NCI-H1048 (cell line): ENCODE results near the gene SRSF1.
"Not testable (repeated sequence)": the region's sequence is repeated elsewhere in the genome, so short reads cannot be mapped to it uniquely, and the experiment has no call there.

ENCODE experiments used
- DNase-seq: peaks from one replicate; lab custom pipeline; 2025; lab: John Stamatoyannopoulos, UW

The SRSF1 gene

DNA sequence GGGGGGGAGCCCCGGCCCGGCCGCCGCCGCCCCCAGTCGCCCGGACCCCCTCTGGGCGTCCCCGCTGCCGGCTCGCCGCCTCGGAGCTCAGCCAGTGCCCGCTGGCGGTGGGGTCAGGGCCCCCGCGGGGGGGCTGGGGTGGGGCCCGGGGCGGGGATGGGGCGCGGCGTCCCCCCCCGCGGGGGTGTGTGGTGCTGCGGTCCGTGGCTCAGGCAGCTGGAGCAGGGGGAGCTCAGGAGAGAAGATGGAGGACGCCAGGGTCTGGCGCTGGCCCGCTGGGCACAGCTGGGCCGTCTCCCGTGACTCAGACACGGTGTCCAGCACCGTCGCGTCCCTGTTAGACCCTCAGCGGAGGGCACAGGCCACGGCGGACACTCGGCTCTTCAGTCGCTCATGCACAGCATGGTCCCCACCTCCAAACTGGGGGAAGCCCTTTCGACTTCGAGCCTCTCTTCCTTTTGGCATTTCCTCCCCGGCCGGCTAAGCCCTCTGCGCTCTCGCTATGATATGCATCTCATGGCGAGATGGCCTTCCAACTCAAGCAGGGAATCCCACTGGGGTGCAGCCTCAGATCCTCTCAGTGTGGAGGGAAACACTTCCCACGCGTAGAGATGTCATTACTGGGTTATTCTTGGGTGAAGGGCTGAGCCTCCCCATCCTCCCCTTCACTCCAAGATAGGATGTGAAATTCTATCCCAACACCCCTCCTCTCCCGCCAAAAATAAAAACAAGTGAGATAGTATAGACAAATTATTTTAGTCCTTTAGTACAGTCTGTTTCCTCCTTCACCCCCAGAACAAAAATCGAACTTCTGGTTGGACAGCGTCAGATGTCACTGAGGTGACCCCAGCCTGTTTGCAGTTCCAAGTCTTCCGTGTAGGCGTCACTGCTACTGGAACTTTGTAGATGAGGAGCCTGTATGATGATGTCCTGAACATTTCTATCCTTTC, 18.5 kb downstream of the SRSF1 start:
- no peak for DNase-seq

DNA sequence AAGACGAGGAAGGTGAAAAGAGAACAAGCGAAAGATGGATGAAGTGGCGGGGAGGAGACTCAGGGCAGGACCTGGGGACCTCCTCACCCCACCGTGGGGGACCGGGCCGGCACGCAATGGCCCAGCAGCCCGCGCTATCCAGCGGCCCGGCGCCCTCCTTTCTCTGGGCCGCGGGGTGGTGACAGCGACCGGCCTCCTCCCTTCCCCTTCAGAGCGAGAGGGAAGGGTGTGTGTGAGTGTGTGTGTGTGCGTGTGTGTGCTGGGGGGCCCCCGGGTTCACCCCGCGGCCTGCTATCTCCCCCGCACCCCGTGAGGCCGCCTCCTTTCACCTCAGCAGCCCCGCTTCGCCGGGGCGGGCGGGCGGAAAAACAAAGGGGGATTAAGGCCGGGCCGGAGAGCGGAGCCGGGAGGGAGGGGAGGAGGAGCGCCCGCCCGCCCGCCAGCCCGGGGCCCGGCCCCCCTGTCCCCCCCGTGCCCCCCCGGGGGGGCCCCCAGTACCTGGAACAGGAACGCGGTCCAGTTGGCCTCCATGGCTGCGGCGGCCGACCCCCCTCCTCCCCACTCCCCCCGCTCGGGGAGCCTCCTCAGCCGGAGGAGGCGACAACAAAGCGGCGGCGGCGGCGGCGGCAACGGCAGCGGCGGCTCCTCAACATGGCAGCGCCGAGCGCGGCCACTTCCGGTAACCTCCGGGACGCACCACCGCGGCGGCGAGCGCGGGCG, 19.3 kb downstream of the SRSF1 start, which contains the start of gene VEZF1:
Gene VEZF1, minus strand, starts transcription at position 674 of the 720 bp plus-strand sequence. Its CDS starts 143 bp downstream, at position 531.
- peak; percentile 38 for DNase-seq

DNA sequence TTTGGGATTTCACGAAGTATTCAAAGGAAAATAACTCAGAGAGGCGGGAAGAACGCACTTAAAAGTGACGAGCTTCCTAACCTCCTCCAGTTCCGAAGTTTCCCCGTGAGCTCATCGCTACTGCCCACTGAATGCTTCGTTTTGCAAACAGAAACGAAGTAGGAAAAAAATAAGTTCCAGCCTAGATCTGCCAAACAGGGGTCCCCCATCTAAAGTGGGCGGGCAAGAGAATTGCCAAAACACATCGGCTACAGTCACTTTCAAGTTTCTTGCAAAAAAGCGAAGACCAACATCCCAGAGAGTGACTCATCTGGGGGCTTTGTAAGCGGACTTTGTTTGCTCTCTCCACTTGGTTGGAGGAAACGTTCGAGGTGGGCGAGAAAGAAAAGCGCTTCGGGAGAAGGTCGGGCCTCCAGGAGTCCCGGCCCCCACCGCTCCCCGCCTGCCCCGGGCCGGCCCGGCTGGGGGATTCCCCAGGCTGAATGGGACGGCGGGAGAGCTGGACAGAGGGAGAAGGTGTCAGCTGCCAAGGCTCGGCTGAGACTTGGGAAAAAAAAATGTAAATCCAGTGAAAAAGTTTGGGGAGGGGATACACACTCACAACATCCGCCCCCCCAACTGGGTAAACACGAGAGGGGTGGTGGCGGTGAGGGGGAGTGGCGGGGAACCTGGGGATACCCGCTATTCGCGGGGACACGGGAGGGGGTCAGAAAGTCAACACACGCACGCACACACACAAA, 20.0 kb downstream of the SRSF1 start:
- DNase-seq = no peak

DNA sequence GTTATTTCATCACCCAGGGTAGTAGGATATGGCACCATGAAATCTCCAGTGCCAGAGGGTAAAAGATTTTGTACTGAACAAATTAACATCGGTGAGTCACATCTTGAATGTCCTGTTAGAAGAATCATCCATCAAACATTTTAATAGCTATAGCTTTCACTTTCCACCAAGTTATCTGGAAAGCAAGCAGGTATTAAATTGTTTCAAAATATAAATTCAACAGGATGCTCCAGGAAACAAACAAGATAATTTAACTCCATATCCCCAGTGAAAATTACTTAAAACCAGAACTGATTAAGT, 21.4 kb downstream of the SRSF1 start:
- DNase-seq = no peak

- DNase-seq = no peak
These were observed 21.9 kb downstream of the SRSF1 start for GRCh38 chr17:57984936-57985674.

DNA sequence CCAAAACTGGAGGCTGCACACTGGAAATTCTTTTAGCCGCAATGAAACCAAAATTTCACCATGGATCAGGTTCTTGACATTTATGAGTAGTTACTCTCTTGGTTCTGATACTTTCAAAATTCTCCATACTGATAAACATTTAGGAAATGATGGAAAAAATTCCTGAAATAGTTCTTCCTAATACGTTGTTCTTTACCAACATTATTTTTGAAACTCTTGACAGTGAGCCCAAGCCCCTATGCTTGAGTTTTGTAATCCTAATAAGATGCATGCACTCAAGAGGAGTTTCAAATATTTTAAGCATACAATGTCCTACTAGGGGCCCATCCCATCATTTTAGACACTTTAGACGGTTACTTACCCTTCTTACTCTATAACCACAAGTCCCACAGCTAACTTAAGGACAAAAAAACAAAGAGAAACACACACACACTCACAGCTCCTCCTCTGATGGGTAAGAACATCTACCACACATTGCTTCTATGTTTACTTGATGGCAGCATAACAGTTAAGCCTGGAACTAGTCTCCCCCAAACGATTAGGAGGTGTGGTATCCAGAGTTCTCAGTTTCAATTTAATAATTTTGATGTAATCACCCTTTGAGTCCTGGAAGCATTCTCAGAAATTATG, 22.7 kb downstream of the SRSF1 start:
- no peak for DNase-seq

DNA sequence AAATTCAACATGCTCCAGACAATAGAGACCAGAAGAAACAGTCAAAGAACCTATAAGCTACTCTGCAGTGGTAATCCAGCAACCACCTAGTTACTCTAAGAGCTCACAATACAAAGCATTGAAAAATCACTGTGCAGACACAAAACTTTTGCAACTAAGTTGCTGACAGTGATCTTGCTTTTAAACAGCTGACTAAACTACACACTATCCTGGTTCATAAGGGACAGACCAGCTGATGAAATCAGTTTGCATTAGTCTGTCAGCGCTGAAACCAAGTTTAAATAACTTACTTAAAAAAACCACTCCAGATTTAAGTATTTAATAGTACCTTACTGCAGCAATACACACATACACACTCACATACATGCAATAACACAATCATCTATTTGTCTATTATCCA, 23.6 kb downstream of the SRSF1 start:
- no peak for DNase-seq

GRCh38 chr17:57982452-57983170, 24.4 kb downstream of the SRSF1 start:
- DNase-seq = no peak

GRCh38 chr17:57980522-57980921, 26.5 kb downstream of the SRSF1 start:
- DNase-seq = no peak

DNA sequence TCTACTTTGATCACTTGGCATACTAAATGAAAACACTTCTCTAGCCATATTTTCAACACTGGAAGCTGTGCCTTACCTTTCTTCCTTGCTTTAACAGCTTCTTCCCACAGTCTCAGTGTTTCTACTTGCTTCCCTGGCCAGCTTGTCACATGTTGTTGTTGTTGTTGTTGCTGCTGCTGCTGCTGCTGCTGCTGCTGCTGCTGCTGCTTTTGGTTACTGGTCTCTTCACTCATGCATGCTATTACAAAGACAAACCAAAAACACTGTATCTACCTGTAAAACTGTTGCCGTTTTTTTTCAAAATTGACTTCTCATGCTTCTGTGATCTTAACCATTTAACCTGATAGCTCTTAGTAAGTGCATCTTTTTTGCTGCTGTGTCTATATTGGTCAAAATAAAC, 28.0 kb downstream of the SRSF1 start:
- DNase-seq = no peak

- DNase-seq = no peak
These were observed 30.5 kb downstream of the SRSF1 start for GRCh38 chr17:57976594-57976993.

DNA sequence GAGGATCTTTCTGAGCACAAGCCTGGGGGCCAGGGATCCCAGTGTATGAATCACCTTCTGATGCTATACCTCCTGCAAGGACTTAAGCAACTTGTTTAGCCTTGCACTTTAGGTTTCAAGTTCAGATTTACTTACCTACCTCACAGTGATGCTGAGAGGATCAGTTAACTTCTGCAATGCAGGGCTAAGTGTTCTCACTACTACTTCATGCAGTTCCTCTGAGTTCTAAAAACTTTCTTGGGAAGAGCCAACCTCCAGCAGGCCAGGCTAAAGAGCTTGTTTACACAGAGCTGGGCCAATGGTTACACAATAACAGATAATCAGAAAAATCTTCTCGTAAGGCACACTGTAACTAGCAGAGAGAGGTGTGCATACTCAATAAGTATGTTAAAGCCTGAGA, 32.0 kb downstream of the SRSF1 start:
- no peak for DNase-seq

GRCh38 chr17:57974053-57974824, 32.8 kb downstream of the SRSF1 start:
- not testable (repeated sequence) for DNase-seq

DNA sequence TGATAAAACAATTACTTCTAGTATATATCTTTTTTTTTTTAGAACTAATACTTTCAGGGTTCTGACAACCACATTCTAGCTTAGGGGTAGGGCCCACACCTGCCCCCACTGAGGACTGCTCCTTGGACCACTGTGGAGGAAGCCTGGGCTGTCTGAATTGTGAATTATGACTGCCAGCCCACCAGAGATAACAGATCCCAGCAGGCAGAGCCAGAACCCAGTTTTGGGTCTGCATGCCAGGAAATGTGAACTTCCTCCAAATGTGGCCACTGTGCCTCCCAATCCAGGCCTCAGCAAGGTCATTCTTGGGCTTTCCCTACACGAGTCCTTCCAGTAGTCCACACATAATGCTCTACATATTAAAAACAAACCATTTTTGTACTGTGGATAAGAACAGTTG, 34.9 kb downstream of the SRSF1 start:
- DNase-seq = no peak

GRCh38 chr17:57971572-57971971, 35.5 kb downstream of the SRSF1 start:
- DNase-seq = no peak

DNA sequence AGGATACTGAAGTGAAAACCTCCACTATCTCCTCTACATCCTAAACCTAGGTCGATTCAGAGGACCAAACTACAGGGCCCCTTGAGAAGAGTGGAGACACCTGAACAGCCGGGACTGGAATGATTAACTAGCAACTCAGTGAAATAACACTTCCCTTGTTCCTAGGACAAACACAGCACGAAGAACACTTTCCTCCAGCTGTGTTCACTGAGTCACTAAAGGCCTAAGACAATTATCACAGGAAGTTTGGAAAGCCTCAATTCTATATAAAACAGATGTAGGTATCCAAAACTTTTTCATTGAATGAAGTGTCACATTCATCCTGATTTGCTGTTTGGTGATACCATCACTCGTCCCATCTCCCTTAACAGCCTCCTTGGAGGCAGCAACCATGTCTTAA, 36.3 kb downstream of the SRSF1 start:
- no peak for DNase-seq

GRCh38 chr17:57968456-57968855, 38.6 kb downstream of the SRSF1 start:
- no peak for DNase-seq

DNA sequence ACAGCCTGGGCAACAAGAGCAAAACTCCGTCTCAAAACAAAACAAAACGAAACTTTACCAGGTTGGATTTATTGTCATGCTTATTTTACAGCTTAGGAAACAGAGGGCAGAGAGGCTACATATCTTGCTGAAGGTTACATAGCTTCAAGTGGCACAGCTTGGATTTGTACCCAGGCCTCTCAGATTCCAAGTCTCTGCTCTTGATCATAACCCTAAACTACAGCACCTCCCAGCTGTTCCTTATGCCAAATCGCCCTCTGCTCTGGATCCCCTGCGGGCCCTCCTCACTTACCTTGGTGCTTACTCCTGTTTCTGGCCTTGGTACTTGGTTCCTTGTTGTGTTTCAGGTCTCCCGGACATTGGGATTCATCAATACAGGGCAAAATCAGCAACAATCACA, 40.2 kb downstream of the SRSF1 start:
- DNase-seq = no peak

DNA sequence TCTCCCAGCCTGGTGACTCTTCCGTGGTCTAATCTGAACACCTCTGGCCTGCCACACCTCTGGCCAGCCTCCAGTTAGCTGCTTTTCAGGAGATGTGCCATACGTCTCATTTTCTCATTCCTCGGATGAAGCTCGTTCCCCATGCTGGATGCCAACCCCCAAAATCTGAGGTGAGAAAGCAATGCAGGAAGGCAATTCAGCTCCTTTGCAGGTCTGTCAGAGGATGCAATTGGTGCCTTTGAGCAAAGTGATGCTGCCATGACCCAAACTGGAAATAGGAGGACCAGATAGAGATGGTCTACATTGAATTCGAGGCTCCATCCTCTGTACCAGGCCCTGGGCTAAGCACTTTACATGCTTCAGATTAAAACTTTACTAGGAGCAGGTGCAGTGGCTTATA, 40.8 kb downstream of the SRSF1 start:
- no peak for DNase-seq
